ENCODE data around the gene GSTA1. TPM values are rescaled to one million over a fixed set of nuclear protein-coding genes. Genes with fewer than 3 reads are reported as not detected.
"Not testable (repeated sequence)": the region's sequence is repeated elsewhere in the genome, so short reads cannot be mapped to it uniquely, and the experiment has no call there.

Gene GSTA1
- total RNA-seq, 1 donor from 2014 or later: not detected

- FAIRE-seq: not testable (repeated sequence)
Measured at GRCh38 chr6:52809777-52810176, 6.2 kb upstream of the GSTA1 start.

GRCh38 chr6:52808660-52809059 is 5.0 kb upstream of the GSTA1 start:
- FAIRE-seq (no peak), DNase-seq (ENCODE audit: low spot score in 2 of 2) (no peak)

More at GRCh38 chr6:52809777-52810176, 6.2 kb upstream of the GSTA1 start:
- not testable (repeated sequence) for DNase-seq (ENCODE audit: low spot score in 2 of 2)

GRCh38 chr6:52802806-52803205 is 810 bp downstream of the GSTA1 start:
- FAIRE-seq (no peak), DNase-seq (ENCODE audit: low spot score in 2 of 2) (no peak)

GRCh38 chr6:52801188-52801841 is 2.3 kb downstream of the GSTA1 start:
- FAIRE-seq (no peak), DNase-seq (ENCODE audit: low spot score in 2 of 2) (no peak)

- not testable (repeated sequence) for FAIRE-seq; DNase-seq (ENCODE audit: low spot score in 2 of 2)
Measured at GRCh38 chr6:52799272-52799671, 4.3 kb downstream of the GSTA1 start.

GRCh38 chr6:52794366-52794765 is 9.2 kb downstream of the GSTA1 start:
- DNase-seq (ENCODE audit: low spot score in 2 of 2); FAIRE-seq: not testable (repeated sequence)

- DNase-seq (ENCODE audit: low spot score in 2 of 2): no peak
- FAIRE-seq: no peak
Measured at GRCh38 chr6:52790861-52791260, 12.8 kb downstream of the GSTA1 start.

GRCh38 chr6:52789658-52790057 is 14.0 kb downstream of the GSTA1 start:
- FAIRE-seq; DNase-seq (ENCODE audit: low spot score in 2 of 2): not testable (repeated sequence)

- DNase-seq (ENCODE audit: low spot score in 2 of 2): peak in 1 of 2 donors; percentile 6
- no peak for FAIRE-seq
Measured at GRCh38 chr6:52788478-52788877, 15.1 kb downstream of the GSTA1 start.

- FAIRE-seq (no peak), DNase-seq (ENCODE audit: low spot score in 2 of 2) (no peak)
Measured at GRCh38 chr6:52787917-52788316, 15.7 kb downstream of the GSTA1 start.

- DNase-seq (ENCODE audit: low spot score in 2 of 2) (no peak), FAIRE-seq (no peak)
Measured at GRCh38 chr6:52786249-52786956, 17.2 kb downstream of the GSTA1 start.

- not testable (repeated sequence) for FAIRE-seq; DNase-seq (ENCODE audit: low spot score in 2 of 2)
Measured at GRCh38 chr6:52782696-52783274, 20.8 kb downstream of the GSTA1 start.

- not testable (repeated sequence) for FAIRE-seq; DNase-seq (ENCODE audit: low spot score in 2 of 2)
Measured at GRCh38 chr6:52782209-52782608, 21.4 kb downstream of the GSTA1 start.

GRCh38 chr6:52779237-52779636 is 24.4 kb downstream of the GSTA1 start:
- DNase-seq (ENCODE audit: low spot score in 2 of 2) (no peak), FAIRE-seq (no peak)

GRCh38 chr6:52776711-52777351 is 26.8 kb downstream of the GSTA1 start:
- DNase-seq (ENCODE audit: low spot score in 2 of 2); FAIRE-seq: not testable (repeated sequence)

- FAIRE-seq; DNase-seq (ENCODE audit: low spot score in 2 of 2): not testable (repeated sequence)
Measured at GRCh38 chr6:52769399-52769798, 34.2 kb downstream of the GSTA1 start.

- not testable (repeated sequence) for DNase-seq (ENCODE audit: low spot score in 2 of 2); FAIRE-seq
Measured at GRCh38 chr6:52767658-52768057, 36.0 kb downstream of the GSTA1 start.

- not testable (repeated sequence) for DNase-seq (ENCODE audit: low spot score in 2 of 2); FAIRE-seq
Measured at GRCh38 chr6:52763322-52763916, 40.2 kb downstream of the GSTA1 start, which contains the start of gene GSTA2. TSS of gene GSTA2 (minus strand) at chr6:52763475. CDS start at chr6:52757947, 5,528 bp downstream.

GRCh38 chr6:52761673-52762491 is 41.7 kb downstream of the GSTA1 start:
- not testable (repeated sequence) for DNase-seq (ENCODE audit: low spot score in 2 of 2); FAIRE-seq

Data from frontal cortex (tissue), 4 donors.